ENCODE results near the gene CAST.

DNA sequence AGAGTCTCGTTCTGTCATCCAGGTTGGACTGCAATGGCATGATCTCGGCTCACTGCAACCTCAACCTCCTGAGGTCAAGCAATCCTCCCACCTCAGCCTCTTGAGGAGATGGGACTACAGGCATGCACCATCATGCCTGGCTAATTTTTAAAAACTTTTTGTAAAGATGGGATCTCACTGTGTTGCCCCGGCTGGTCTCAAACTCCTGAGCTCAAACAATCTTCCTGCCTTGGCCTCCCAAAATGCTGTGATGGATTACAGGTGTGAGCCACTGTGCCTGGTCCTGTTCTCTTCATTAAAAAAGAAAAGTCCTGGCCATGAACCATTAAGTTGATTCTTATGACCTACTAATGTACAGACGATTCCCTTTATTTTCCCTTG is 90.8 kb downstream of the CAST start:
- TF ChIP-seq GATA3 (IDR thresholded peaks at IDR 0.05; ENCODE audit: low read depth, low read length) (no peak), GATA2 (IDR thresholded peaks at IDR 0.05; ENCODE audit: low read depth, low read length) (no peak)

All from SH-SY5Y (cell line).